GM12801 (cell line): Measurements from ENCODE around the gene HEATR5A.

Source experiments
- CTCF ChIP-seq: IDR thresholded peaks from one replicate; pipeline ENCODE4 v1.5.1; 2011; ENCODE audit warnings: control low read depth; ENCODE audit not compliant: insufficient read length; ENCODE audit errors: extremely low read depth

The HEATR5A gene

GRCh38 chr14:31243860-31244259 is 176.5 kb downstream of the HEATR5A start:
- no peak for TF ChIP-seq CTCF
